Measurements from ENCODE around the gene SLC19A1. TPM values are rescaled to one million over a fixed set of nuclear protein-coding genes. Genes with fewer than 3 reads are reported as not detected.

Gene SLC19A1
- total RNA-seq, 4 donors from 2014 or later, result 3.3 to 27.9 (median 11.4) TPM

- DNase-seq (ENCODE audit: low spot score in 2 of 2), result no peak
- Histone ChIP-seq H3K4me1 (no peaks in the 10 kb centered on the region), H3K9me3 (no peaks in the 10 kb centered on the region), H3K27ac (no peak overlapping the region), H3K4me3 (no peak overlapping the region), H3K27me3 (no peaks in the 10 kb centered on the region), H3K36me3 (peaks cover 0 to 62% (median 0%) of the 10 kb centered on the region in 3 donors)
- 90% methylated on average over 24 to 33 of the region's 33 CpGs for WGBS, 2 donors
- TF ChIP-seq CTCF (IDR thresholded peaks at IDR 0.05), result no peak
- no peak for TF ChIP-seq POLR2A (IDR thresholded peaks at IDR 0.05)
- TF ChIP-seq EP300 (IDR thresholded peaks at IDR 0.05), result no peak
Measured at GRCh38 chr21:45487161-45487806, 55.0 kb downstream of the SLC19A1 start.

DNA sequence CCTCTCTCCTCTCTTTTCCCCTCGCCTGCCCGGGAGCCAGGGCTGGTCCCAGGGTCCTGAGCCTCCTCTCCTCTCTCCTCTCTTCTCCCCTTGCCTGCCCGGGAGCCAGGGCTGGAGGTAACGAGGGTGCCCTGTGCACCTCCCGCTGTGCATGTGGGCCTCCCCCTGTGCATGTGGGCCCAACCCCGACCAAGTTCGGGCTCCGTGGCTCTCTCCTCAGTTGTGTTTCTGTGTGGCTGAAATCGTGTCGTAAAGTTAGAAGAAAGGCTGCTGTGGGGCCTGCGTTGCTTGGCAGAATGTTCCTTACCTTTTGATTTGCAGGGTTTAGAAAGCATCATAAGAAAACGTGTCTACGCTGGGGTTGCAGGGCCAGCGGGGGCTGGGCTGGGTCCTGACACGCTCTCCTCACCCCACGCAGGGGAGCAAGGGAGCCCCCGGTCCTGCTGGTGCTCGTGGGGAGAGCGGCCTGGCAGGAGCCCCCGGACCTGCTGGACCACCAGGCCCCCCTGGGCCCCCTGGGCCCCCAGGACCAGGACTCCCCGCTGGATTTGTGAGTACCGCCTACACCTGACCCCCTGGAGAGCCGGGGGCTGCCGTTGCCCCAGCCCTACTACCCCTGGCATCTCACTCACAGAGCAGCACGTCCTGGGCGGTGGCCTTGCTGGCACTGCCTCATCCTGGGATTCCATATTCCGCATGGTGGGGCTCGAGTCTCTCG lies 55.6 kb downstream of the SLC19A1 start:
- H3K4me3 ChIP-seq, result no peak overlapping the region
- no peaks in the 10 kb centered on the region for H3K4me1 ChIP-seq
- TF ChIP-seq EP300 (IDR thresholded peaks at IDR 0.05), result no peak
- no peak for TF ChIP-seq CTCF (IDR thresholded peaks at IDR 0.05)
- TF ChIP-seq POLR2A (IDR thresholded peaks at IDR 0.05), result no peak
- no peaks in the 10 kb centered on the region for H3K9me3 ChIP-seq
- no peak overlapping the region for H3K27ac ChIP-seq
- H3K27me3 ChIP-seq, result no peaks in the 10 kb centered on the region
- no peak for DNase-seq (ENCODE audit: low spot score in 2 of 2)
- H3K36me3 ChIP-seq, result peaks cover 0 to 62% (median 0%) of the 10 kb centered on the region in 3 donors
- WGBS, 2 donors, result 86 to 89% methylated on average over 20 to 25 of the region's 29 CpGs

- Histone ChIP-seq H3K27ac (no peak overlapping the region), H3K27me3 (no peaks in the 10 kb centered on the region), H3K9me3 (no peaks in the 10 kb centered on the region), H3K36me3 (peaks cover 0 to 63% (median 0%) of the 10 kb centered on the region in 3 donors), H3K4me3 (no peak overlapping the region), H3K4me1 (no peaks in the 10 kb centered on the region)
- TF ChIP-seq EP300 (IDR thresholded peaks at IDR 0.05) (no peak), CTCF (IDR thresholded peaks at IDR 0.05) (no peak), POLR2A (IDR thresholded peaks at IDR 0.05) (no peak)
- 86 to 93% methylated on average over 21 to 25 of the region's 25 CpGs for WGBS, 2 donors
- no peak for DNase-seq (ENCODE audit: low spot score in 2 of 2)
Measured at GRCh38 chr21:45485686-45486442, 56.4 kb downstream of the SLC19A1 start.

DNA sequence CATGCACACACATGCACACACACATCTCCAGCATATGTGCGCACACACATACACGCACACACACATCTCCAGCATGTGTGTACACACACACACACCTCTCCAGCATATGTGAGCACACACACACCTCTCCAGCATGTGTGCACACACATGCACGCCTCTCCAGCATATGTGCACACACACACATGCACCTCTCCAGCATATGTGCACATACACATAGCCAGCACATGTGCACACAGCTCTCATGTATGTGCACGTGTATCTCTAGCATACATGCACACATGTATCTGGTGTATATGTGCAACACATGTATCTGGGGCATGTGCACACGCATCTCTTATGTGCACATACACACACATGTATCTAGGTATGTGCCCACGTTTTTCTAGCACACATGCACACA lies 57.9 kb downstream of the SLC19A1 start:
- Histone ChIP-seq H3K36me3 (peaks cover 0 to 70% (median 0%) of the 10 kb centered on the region in 3 donors), H3K9me3 (no peaks in the 10 kb centered on the region), H3K27ac (no peak overlapping the region), H3K27me3 (no peaks in the 10 kb centered on the region), H3K4me1 (no peaks in the 10 kb centered on the region), H3K4me3 (no peak overlapping the region)
- DNase-seq (ENCODE audit: low spot score in 2 of 2), result no peak
- WGBS, 2 donors, result 84 to 86% methylated on average over 6 of the region's 6 CpGs
- no peak for TF ChIP-seq POLR2A (IDR thresholded peaks at IDR 0.05)

DNA sequence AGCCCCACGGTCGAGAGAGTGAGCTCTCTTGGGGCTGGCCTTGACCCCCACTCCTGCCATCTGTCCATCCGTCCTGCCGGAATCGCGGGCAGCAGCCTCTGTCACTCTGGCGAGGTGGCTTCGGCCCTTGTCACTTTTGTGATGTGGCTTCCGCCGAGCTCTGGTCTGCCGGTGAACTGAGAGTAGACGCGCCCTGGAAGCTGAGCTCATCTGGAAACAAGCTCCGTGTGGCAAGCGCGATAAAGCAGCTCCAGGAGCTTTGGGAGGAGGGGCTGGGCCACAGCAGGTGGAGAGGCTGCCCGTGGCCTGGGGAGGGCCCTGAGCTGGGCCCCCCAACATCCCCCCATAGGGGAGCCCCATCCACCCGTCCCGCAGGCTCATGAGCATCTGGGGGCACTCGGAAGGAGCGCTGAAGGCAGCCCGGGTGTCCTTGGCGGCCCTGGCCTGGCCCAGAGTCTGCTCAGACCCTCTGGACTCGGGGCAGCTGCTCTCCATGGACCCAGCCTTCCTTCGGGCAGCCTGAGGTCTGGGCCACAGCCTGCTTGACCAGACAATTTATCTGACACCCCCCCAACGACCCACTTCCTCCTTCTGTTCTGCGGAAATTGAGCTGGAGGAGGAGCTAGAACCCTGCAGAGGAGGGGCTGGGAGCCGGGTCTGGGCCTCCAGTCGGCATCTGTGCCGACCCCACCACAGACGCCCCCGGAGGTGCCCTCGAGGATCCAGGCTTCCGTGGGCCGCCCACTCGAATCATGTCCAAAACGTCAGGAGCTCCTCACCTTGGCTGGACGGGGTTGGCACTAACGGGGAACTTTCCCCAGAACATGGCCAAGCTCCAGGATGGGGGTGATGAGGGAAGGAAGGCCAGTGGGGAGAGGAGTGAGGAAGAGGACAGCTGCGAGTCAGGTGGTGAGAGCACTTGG lies 59.1 kb downstream of the SLC19A1 start:
- no peaks in the 10 kb centered on the region for H3K9me3 ChIP-seq
- peak overlapping the region in 1 of 4 donors; percentile 4 for H3K4me3 ChIP-seq
- no peaks in the 10 kb centered on the region for H3K27me3 ChIP-seq
- no peak for TF ChIP-seq CTCF (IDR thresholded peaks at IDR 0.05)
- peak in 1 of 2 donors; percentile 7 for TF ChIP-seq EP300 (IDR thresholded peaks at IDR 0.05)
- no peak for TF ChIP-seq POLR2A (IDR thresholded peaks at IDR 0.05)
- no peak for DNase-seq (ENCODE audit: low spot score in 2 of 2)
- 71 to 74% methylated on average over 22 to 36 of the region's 40 CpGs for WGBS, 2 donors
- H3K4me1 ChIP-seq, result peaks cover 0 to 6% (median 2%) of the 10 kb centered on the region in 4 donors
- peak overlapping the region in 2 of 4 donors; percentile 47 to 59 for H3K27ac ChIP-seq
- peaks cover 0 to 76% (median 0%) of the 10 kb centered on the region in 3 donors for H3K36me3 ChIP-seq

Data from tibial nerve (tissue), 4 donors.